ENCODE measurements around the gene ANKRD29. TPM values are rescaled to one million over a fixed set of nuclear protein-coding genes. Genes with fewer than 3 reads are reported as not detected.

ANKRD29 gene
- total RNA-seq, 1 experiment from 2014 or later = 2.4 TPM

DNA sequence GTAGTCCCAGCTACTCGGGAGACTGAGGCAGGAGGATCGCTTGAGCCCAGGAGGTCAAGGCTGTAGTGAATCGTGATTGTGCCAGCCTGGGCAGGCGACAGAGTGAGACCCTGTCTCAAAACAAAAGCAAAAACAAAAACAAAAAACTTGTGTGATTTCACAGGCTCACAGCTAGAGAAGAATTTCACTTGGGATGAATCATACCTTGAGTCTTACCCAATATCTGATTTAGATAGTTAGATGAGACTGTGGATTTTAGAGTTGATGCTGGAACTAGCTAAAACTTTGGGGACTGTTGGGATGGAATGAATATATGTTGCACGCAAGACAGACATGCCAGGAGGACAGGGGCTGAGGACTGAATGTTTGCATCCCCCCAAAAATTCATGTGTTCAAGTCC, 4.4 kb downstream of the ANKRD29 start:
- Mint-ChIP-seq H3K27ac (ENCODE audit: low read depth, unreplicated experiment) (no peak overlapping the region), H3K27me3 (ENCODE audit: insufficient read depth, unreplicated experiment) (no peaks in the 10 kb centered on the region), H3K36me3 (ENCODE audit: insufficient read depth, unreplicated experiment) (no peaks in the 10 kb centered on the region), H3K9me3 (ENCODE audit: unreplicated experiment) (no peaks in the 10 kb centered on the region), H3K4me3 (ENCODE audit: unreplicated experiment) (no peak overlapping the region), H3K4me1 (ENCODE audit: insufficient read depth, unreplicated experiment) (peaks cover 12% of the 10 kb centered on the region)
- no peak for DNase-seq (ENCODE audit: unreplicated experiment)
- TF ChIP-seq, protein P1, sequence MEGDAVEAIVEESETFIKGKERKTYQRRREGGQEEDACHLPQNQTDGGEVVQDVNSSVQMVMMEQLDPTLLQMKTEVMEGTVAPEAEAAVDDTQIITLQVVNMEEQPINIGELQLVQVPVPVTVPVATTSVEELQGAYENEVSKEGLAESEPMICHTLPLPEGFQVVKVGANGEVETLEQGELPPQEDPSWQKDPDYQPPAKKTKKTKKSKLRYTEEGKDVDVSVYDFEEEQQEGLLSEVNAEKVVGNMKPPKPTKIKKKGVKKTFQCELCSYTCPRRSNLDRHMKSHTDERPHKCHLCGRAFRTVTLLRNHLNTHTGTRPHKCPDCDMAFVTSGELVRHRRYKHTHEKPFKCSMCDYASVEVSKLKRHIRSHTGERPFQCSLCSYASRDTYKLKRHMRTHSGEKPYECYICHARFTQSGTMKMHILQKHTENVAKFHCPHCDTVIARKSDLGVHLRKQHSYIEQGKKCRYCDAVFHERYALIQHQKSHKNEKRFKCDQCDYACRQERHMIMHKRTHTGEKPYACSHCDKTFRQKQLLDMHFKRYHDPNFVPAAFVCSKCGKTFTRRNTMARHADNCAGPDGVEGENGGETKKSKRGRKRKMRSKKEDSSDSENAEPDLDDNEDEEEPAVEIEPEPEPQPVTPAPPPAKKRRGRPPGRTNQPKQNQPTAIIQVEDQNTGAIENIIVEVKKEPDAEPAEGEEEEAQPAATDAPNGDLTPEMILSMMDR (IDR thresholded peaks at IDR 0.05; ENCODE audit: unreplicated experiment) = no peak
- no TSS peak for BruUV-seq (replicated peaks)
- POLR2A ChIA-PET = interaction anchor here (0.9 to 1.0 kb wide), 2 partner anchors 19 to 31 kb away, joined by 3 read pairs; no protein-coding TSS in a partner anchor
- intact Hi-C loops (cut with micrococcal nuclease) = no loop called here
- CTCF ChIA-PET = interaction anchor here (0.6 to 1.3 kb wide), 3 partner anchors 23 to 715 kb away, joined by 3 read pairs; no protein-coding TSS in a partner anchor

DNA sequence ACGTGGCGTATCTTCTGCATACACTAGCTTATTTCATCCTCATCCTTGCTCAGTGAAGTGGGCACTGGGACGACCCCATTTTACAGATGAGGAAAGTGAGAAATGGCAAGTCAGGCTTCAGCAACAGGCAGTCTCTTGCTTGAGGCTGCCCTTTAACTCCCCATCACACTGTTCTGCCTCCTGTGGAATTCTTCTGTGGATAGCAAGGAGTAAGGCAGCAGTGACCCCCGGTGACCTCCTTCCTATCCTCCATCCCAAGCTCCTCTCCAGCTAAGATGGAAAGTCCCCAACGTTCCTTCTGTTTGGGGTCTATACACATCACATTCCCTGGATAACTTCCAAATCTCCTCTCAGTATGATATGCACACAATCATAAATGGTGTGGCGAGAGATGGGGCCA, 10.5 kb downstream of the ANKRD29 start:
- peaks cover 4% of the 10 kb centered on the region for H3K36me3 Mint-ChIP-seq (ENCODE audit: insufficient read depth, unreplicated experiment)
- no peak overlapping the region for H3K27ac Mint-ChIP-seq (ENCODE audit: low read depth, unreplicated experiment)

DNA sequence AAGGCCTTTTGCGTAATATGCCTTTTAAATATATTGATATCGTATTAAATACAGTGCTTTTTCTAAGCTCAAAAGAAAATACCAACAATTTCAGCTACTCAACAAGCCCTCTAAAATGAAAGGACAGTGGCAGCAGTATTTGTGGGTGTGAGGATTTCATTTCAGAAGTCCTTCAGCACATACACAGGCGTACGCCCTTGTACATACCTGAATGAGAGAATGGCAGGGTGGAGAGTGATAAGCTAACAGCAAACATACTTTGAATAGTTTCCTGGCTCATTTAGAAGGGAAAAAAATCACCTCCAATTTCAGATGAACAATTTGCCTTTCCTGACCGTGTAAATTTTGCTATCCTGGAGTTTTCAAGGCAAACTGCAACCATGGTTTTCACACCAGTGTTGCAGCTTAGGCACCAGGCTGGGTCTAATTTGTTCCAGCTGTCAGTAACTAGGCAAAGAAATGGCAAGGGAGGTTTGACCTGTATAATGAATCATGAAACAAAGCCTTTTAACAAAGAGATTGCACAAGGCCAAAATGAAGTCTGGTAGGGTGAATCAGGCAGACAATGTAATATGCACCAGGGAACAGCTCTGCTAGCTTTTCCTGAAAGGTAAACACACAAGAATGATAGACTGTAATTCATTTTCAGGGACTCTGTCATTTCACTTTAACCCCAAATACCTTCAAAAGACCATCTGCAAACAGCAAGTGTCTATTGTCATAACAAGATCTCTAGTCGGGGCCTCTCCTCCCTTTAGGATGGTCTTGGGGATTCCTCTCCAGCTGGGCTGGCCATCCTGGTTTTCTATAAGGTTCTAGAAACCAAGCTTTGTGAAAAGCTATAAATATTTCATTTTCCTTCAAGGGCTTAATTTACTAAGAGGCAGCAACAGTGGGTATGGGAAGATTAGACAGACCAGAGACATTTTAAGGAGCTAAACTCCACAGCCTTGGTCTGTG, 11.5 kb downstream of the ANKRD29 start:
- H3K4me3 Mint-ChIP-seq (ENCODE audit: unreplicated experiment) = no peak overlapping the region
- peaks cover 8% of the 10 kb centered on the region for H3K4me1 Mint-ChIP-seq (ENCODE audit: insufficient read depth, unreplicated experiment)
- ChIA-PET POLR2A (interaction anchor here (0.7 to 2.2 kb wide), 11 partner anchors 10 to 221 kb away, joined by 3 to 15 read pairs (median 5); no protein-coding TSS in a partner anchor), CTCF (interaction anchor here (0.5 to 1.8 kb wide), 8 partner anchors 8 to 52 kb away, joined by 3 to 10 read pairs (median 5); no protein-coding TSS in a partner anchor)
- no TSS peak for BruUV-seq (replicated peaks)
- H3K36me3 Mint-ChIP-seq (ENCODE audit: insufficient read depth, unreplicated experiment) = peaks cover 4% of the 10 kb centered on the region
- DNase-seq (ENCODE audit: unreplicated experiment) = peak; percentile 74
- no peak overlapping the region for H3K27ac Mint-ChIP-seq (ENCODE audit: low read depth, unreplicated experiment)
- TF ChIP-seq, protein P1 (IDR thresholded peaks at IDR 0.05; ENCODE audit: unreplicated experiment) = no peak
- H3K9me3 Mint-ChIP-seq (ENCODE audit: unreplicated experiment) = no peaks in the 10 kb centered on the region
- intact Hi-C loops (cut with micrococcal nuclease) = no loop called here
- no peaks in the 10 kb centered on the region for H3K27me3 Mint-ChIP-seq (ENCODE audit: insufficient read depth, unreplicated experiment)

More for the DNA sequence above, 10.5 kb downstream of the ANKRD29 start:
- Mint-ChIP-seq H3K4me1 (ENCODE audit: insufficient read depth, unreplicated experiment) (peaks cover 8% of the 10 kb centered on the region), H3K9me3 (ENCODE audit: unreplicated experiment) (no peaks in the 10 kb centered on the region), H3K27me3 (ENCODE audit: insufficient read depth, unreplicated experiment) (no peaks in the 10 kb centered on the region), H3K4me3 (ENCODE audit: unreplicated experiment) (no peak overlapping the region)
- no TSS peak for BruUV-seq (replicated peaks)
- intact Hi-C loops (cut with micrococcal nuclease) = no loop called here
- DNase-seq (ENCODE audit: unreplicated experiment) = no peak
- TF ChIP-seq, protein P1 (IDR thresholded peaks at IDR 0.05; ENCODE audit: unreplicated experiment) = no peak
- ChIA-PET POLR2A (interaction anchor here (0.7 to 2.2 kb wide), 5 partner anchors 11 to 53 kb away, joined by 3 to 8 read pairs (median 5); no protein-coding TSS in a partner anchor), CTCF (interaction anchor here (0.6 to 1.7 kb wide), 6 partner anchors 9 to 51 kb away, joined by 3 to 6 read pairs (median 5); no protein-coding TSS in a partner anchor)

Measured in MCF 10A (cell line).